Vagina (tissue), 2 donors: ENCODE results near the gene PRKAR2B.

Experiments used
- POLR2A ChIP-seq, 2 donors: fragments of 450-650 bp; IDR thresholded peaks; one replicate each; pipeline ENCODE4 v1.6.1; 2017; ENCODE audit warnings: antibody characterized with exemption in 2 of 2, mild to moderate bottlenecking in 2 of 2, moderate library complexity in 2 of 2
- POLR2AphosphoS5 ChIP-seq, 2 donors: sonication (generic); formaldehyde crosslinking; IDR thresholded peaks; one replicate each; pipeline ENCODE4 v1.9.0; 2017; ENCODE audit warnings: antibody characterized with exemption in 2 of 2, mild to moderate bottlenecking in 2 of 2, low read depth in 1 of 2; ENCODE audit not compliant: insufficient read depth in 1 of 2
- TF ChIP-seq, protein P1 (sequence below), 3 experiments: fragments of 450-650 bp in 2 of 3; fragments of 200-600 bp in 1 of 3; sonication (generic) in 1 of 3; IDR thresholded peaks; one replicate each; pipeline ENCODE4 v1.5.1; 2017 to 2019; ENCODE audit warnings: antibody characterized with exemption in 3 of 3, mild to moderate bottlenecking in 2 of 3, moderate library complexity in 2 of 3

DNA sequence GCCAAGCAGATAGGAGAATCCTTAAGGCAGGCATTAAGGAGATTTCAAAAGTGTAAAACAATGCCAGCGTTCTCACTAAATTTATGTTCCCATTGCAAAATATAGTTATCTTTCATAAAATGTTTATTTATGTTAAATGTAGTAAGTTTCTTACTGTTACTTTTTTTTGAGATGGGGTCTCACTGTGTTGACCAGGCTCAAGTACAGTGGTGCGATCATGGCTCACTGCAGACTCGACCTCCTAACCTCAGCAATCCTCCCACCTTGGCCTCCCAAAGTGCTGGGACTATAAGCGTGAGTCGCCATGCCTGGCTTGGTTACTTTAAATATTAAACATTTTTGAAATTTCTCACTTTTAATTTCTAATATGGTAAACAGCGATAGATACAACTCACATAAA lies 31.8 kb upstream of the PRKAR2B start:
- TF ChIP-seq, protein P1, sequence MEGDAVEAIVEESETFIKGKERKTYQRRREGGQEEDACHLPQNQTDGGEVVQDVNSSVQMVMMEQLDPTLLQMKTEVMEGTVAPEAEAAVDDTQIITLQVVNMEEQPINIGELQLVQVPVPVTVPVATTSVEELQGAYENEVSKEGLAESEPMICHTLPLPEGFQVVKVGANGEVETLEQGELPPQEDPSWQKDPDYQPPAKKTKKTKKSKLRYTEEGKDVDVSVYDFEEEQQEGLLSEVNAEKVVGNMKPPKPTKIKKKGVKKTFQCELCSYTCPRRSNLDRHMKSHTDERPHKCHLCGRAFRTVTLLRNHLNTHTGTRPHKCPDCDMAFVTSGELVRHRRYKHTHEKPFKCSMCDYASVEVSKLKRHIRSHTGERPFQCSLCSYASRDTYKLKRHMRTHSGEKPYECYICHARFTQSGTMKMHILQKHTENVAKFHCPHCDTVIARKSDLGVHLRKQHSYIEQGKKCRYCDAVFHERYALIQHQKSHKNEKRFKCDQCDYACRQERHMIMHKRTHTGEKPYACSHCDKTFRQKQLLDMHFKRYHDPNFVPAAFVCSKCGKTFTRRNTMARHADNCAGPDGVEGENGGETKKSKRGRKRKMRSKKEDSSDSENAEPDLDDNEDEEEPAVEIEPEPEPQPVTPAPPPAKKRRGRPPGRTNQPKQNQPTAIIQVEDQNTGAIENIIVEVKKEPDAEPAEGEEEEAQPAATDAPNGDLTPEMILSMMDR (IDR thresholded peaks at IDR 0.05): no peak
- no peak for TF ChIP-seq POLR2AphosphoS5 (IDR thresholded peaks at IDR 0.05; ENCODE audit: insufficient read depth in 1 of 2, low read depth in 1 of 2)
- no peak for TF ChIP-seq POLR2A (IDR thresholded peaks at IDR 0.05)
